Parathyroid adenoma (tissue), 2 donors: Measurements from ENCODE around the gene LRIG2.

Experiments
- H2AFZ ChIP-seq: fragments of 300-600 bp; sonication (generic); one replicate; pipeline ENCODE4 v1.7.0; 2017; ENCODE audit warnings: antibody characterized with exemption, mild to moderate bottlenecking
- H3K27ac ChIP-seq: fragments of 300-600 bp; sonication (generic); one replicate; pipeline ENCODE4 v1.7.0; 2017
- H3K27me3 ChIP-seq: fragments of 300-600 bp; sonication (generic); one replicate; pipeline ENCODE4 v1.7.0; 2017; ENCODE audit warnings: low read length; ENCODE audit not compliant: control insufficient read depth, insufficient read depth
- H3K36me3 ChIP-seq: fragments of 300-600 bp; sonication (generic); one replicate; pipeline ENCODE4 v1.7.0; 2017; ENCODE audit warnings: low read length; ENCODE audit not compliant: control insufficient read depth, insufficient read depth
- H3K4me1 ChIP-seq: fragments of 300-600 bp; sonication (generic); one replicate; pipeline ENCODE4 v1.7.0; 2017; ENCODE audit warnings: control low read depth
- H3K4me2 ChIP-seq: fragments of 300-600 bp; sonication (generic); one replicate; pipeline ENCODE4 v1.7.0; 2017; ENCODE audit warnings: low read length
- H3K4me3 ChIP-seq: fragments of 300-600 bp; sonication (generic); one replicate; pipeline ENCODE4 v1.7.0; 2017; ENCODE audit warnings: low read depth, low read length
- H3K79me2 ChIP-seq: fragments of 300-600 bp; sonication (generic); one replicate; pipeline ENCODE4 v1.7.0; 2017; ENCODE audit warnings: control low read depth
- H3K9ac ChIP-seq: fragments of 300-600 bp; sonication (generic); one replicate; pipeline ENCODE4 v1.7.0; 2017; ENCODE audit warnings: mild to moderate bottlenecking
- H3K9me3 ChIP-seq: fragments of 300-600 bp; sonication (generic); one replicate; pipeline ENCODE4 v1.7.0; 2017; ENCODE audit warnings: low read length; ENCODE audit not compliant: control insufficient read depth
- CTCF ChIP-seq: fragments of 300-600 bp; sonication (generic); IDR thresholded peaks from one replicate; pipeline ENCODE4 v1.7.0; 2017; ENCODE audit warnings: antibody characterized with exemption, mild to moderate bottlenecking
- donor health status: primary hyperparathyroidism.

Gene LRIG2

GRCh38 chr1:113133759-113134158 lies 60.8 kb downstream of the LRIG2 start:
- Histone ChIP-seq H3K27me3 (no peaks in the 10 kb centered on the region), H3K4me2 (no peak overlapping the region), H3K4me3 (no peak overlapping the region), H3K27ac (no peak overlapping the region), H3K9ac (no peak overlapping the region), H2AFZ (no peak overlapping the region), H3K79me2 (no peaks in the 10 kb centered on the region), H3K9me3 (no peaks in the 10 kb centered on the region), H3K4me1 (no peaks in the 10 kb centered on the region), H3K36me3 (no peaks in the 10 kb centered on the region)
- no peak for TF ChIP-seq CTCF

GRCh38 chr1:113135460-113135859 lies 62.5 kb downstream of the LRIG2 start:
- H3K4me1 ChIP-seq, result no peaks in the 10 kb centered on the region
- no peak overlapping the region for H3K9ac ChIP-seq
- no peak overlapping the region for H3K4me2 ChIP-seq
- H3K9me3 ChIP-seq, result no peaks in the 10 kb centered on the region
- no peak overlapping the region for H3K27ac ChIP-seq
- H3K79me2 ChIP-seq, result no peaks in the 10 kb centered on the region
- no peak overlapping the region for H2AFZ ChIP-seq
- TF ChIP-seq CTCF, result no peak
- H3K4me3 ChIP-seq, result no peak overlapping the region
- no peaks in the 10 kb centered on the region for H3K36me3 ChIP-seq
- no peaks in the 10 kb centered on the region for H3K27me3 ChIP-seq

- H3K36me3 ChIP-seq, result no peaks in the 10 kb centered on the region
- no peak overlapping the region for H3K4me3 ChIP-seq
- H3K79me2 ChIP-seq, result no peaks in the 10 kb centered on the region
- H2AFZ ChIP-seq, result no peak overlapping the region
- TF ChIP-seq CTCF, result no peak
- no peaks in the 10 kb centered on the region for H3K4me1 ChIP-seq
- H3K27ac ChIP-seq, result no peak overlapping the region
- no peaks in the 10 kb centered on the region for H3K9me3 ChIP-seq
- no peaks in the 10 kb centered on the region for H3K27me3 ChIP-seq
- H3K4me2 ChIP-seq, result no peak overlapping the region
- H3K9ac ChIP-seq, result no peak overlapping the region
Measured at GRCh38 chr1:113136476-113136875, 63.5 kb downstream of the LRIG2 start.

- no peak overlapping the region for H3K9ac ChIP-seq
- no peaks in the 10 kb centered on the region for H3K36me3 ChIP-seq
- H3K27me3 ChIP-seq, result no peaks in the 10 kb centered on the region
- no peak overlapping the region for H3K4me3 ChIP-seq
- TF ChIP-seq CTCF, result no peak
- no peaks in the 10 kb centered on the region for H3K79me2 ChIP-seq
- no peaks in the 10 kb centered on the region for H3K9me3 ChIP-seq
- H3K4me1 ChIP-seq, result no peaks in the 10 kb centered on the region
- H2AFZ ChIP-seq, result no peak overlapping the region
- H3K27ac ChIP-seq, result no peak overlapping the region
- no peak overlapping the region for H3K4me2 ChIP-seq
Measured at GRCh38 chr1:113137563-113137962, 64.6 kb downstream of the LRIG2 start.

- H3K9me3 ChIP-seq, result no peaks in the 10 kb centered on the region
- no peak overlapping the region for H3K9ac ChIP-seq
- TF ChIP-seq CTCF, result no peak
- no peaks in the 10 kb centered on the region for H3K79me2 ChIP-seq
- no peak overlapping the region for H2AFZ ChIP-seq
- no peaks in the 10 kb centered on the region for H3K4me1 ChIP-seq
- no peaks in the 10 kb centered on the region for H3K27me3 ChIP-seq
- no peak overlapping the region for H3K27ac ChIP-seq
- no peaks in the 10 kb centered on the region for H3K36me3 ChIP-seq
- no peak overlapping the region for H3K4me3 ChIP-seq
- H3K4me2 ChIP-seq, result no peak overlapping the region
Measured at GRCh38 chr1:113138778-113139177, 65.8 kb downstream of the LRIG2 start.
